Osteocyte (in vitro differentiated cells): ENCODE measurements around the gene PFKFB2. TPM values are rescaled to one million over a fixed set of nuclear protein-coding genes. Genes with fewer than 3 reads are reported as not detected.

ENCODE experiments used
- DNase-seq: peaks from one replicate; pipeline ENCODE4 v3.0.0; 2021; ENCODE audit warnings: mixed read lengths; ENCODE audit not compliant: unreplicated experiment; ENCODE audit errors: extremely low spot score
- H3K27ac Mint-ChIP-seq: one replicate; pipeline ENCODE4 v1.8.0; 2021; ENCODE audit warnings: mild to moderate bottlenecking, mixed read lengths; ENCODE audit not compliant: unreplicated experiment
- H3K27me3 Mint-ChIP-seq: one replicate; pipeline ENCODE4 v1.8.0; 2021; ENCODE audit warnings: mixed read lengths; ENCODE audit not compliant: unreplicated experiment
- H3K36me3 Mint-ChIP-seq: one replicate; pipeline ENCODE4 v1.8.0; 2021; ENCODE audit warnings: mixed read lengths; ENCODE audit not compliant: unreplicated experiment
- H3K4me1 Mint-ChIP-seq: one replicate; pipeline ENCODE4 v1.8.0; 2021; ENCODE audit warnings: mixed read lengths; ENCODE audit not compliant: unreplicated experiment
- H3K4me3 Mint-ChIP-seq: one replicate; pipeline ENCODE4 v1.8.0; 2021; ENCODE audit warnings: mild to moderate bottlenecking, moderate library complexity, mixed read lengths; ENCODE audit not compliant: unreplicated experiment
- H3K9me3 Mint-ChIP-seq: one replicate; pipeline ENCODE4 v1.8.0; 2021; ENCODE audit warnings: mixed read lengths; ENCODE audit not compliant: unreplicated experiment
- total RNA-seq: library from RNA; stranded (reverse); gene quantifications from 2 replicates; pipeline ENCODE4 v1.2.1, GENCODE V29; 2021
- TF ChIP-seq, protein P1 (sequence below): fragments of 200-600 bp; sonication (generic); IDR thresholded peaks from 2 replicates; pipeline ENCODE4 v1.5.0; 2021; ENCODE audit warnings: antibody characterized with exemption, mild to moderate bottlenecking, moderate library complexity

PFKFB2 gene
- total RNA-seq, 1 donor from 2014 or later, result 15.8 TPM

GRCh38 chr1:207073906-207074820 is 21.1 kb downstream of the PFKFB2 start:
- Mint-ChIP-seq H3K9me3 (no peaks in the 10 kb centered on the region), H3K27me3 (no peaks in the 10 kb centered on the region), H3K27ac (no peak overlapping the region), H3K36me3 (peaks cover 42% of the 10 kb centered on the region), H3K4me3 (no peak overlapping the region), H3K4me1 (no peaks in the 10 kb centered on the region)
- DNase-seq, result no peak
- TF ChIP-seq, protein P1, sequence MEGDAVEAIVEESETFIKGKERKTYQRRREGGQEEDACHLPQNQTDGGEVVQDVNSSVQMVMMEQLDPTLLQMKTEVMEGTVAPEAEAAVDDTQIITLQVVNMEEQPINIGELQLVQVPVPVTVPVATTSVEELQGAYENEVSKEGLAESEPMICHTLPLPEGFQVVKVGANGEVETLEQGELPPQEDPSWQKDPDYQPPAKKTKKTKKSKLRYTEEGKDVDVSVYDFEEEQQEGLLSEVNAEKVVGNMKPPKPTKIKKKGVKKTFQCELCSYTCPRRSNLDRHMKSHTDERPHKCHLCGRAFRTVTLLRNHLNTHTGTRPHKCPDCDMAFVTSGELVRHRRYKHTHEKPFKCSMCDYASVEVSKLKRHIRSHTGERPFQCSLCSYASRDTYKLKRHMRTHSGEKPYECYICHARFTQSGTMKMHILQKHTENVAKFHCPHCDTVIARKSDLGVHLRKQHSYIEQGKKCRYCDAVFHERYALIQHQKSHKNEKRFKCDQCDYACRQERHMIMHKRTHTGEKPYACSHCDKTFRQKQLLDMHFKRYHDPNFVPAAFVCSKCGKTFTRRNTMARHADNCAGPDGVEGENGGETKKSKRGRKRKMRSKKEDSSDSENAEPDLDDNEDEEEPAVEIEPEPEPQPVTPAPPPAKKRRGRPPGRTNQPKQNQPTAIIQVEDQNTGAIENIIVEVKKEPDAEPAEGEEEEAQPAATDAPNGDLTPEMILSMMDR, result no peak

DNA sequence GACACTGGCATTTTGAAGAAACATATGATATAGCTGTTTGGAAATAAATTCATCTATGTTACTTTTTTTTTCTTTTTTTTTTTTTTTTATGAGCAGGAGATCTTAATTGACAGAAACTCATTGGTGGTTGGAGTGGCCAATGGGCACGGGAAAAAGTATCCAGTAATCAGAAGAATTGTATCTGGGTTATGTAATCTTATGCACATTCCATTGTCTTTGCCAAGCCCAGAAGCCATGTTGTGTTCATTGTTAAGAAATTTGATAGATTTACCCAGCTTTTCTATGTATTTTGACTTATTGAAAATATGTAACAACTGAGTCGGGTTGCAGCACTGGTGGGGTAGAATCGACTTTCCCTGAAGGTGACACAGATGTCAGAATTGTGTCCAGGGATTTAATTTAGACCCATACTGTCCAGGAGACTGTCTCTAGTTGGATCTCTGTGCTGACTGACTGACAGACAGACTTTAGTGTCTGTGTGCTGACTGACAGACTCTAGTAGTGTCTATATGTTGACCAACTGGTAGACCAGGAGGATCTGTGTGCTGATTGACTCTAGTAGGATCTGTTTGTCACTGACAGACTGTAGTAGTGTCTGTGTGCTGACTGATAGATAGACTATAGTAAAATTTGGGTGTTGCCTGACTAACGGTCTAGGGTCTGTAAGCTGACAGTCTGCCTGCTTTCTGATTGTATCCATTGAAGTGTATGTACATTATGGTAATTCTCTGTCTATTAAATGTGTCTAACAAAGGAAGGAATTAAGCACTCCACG is 23.3 kb downstream of the PFKFB2 start:
- Mint-ChIP-seq H3K27ac (no peak overlapping the region), H3K4me1 (no peaks in the 10 kb centered on the region), H3K27me3 (peaks cover 2% of the 10 kb centered on the region), H3K36me3 (peaks cover 32% of the 10 kb centered on the region), H3K4me3 (no peak overlapping the region), H3K9me3 (no peaks in the 10 kb centered on the region)
- DNase-seq, result no peak
- TF ChIP-seq, protein P1, result no peak

DNA sequence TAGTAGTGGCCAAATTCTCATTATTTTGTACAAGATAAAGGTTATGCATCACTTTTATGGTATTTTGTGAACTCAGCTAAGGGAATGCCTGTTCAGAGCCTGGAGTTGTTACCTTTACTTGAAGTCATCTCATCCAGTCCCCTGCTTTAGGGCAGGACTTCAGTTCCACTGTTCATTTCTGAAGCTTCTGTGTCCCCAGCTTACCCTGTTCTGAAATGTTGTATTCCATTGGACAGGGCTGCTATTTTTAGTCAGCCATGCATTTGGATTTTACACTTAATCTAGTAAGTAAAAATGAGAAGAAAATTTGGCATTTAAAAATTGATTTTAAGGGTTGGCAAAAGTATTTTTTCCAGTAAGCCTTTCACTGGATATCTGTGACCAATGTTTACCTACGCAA is 23.9 kb downstream of the PFKFB2 start:
- H3K27ac Mint-ChIP-seq, result no peak overlapping the region
- no peak for DNase-seq
- H3K9me3 Mint-ChIP-seq, result no peaks in the 10 kb centered on the region
- no peak overlapping the region for H3K4me3 Mint-ChIP-seq
- no peaks in the 10 kb centered on the region for H3K4me1 Mint-ChIP-seq
- H3K27me3 Mint-ChIP-seq, result peaks cover 4% of the 10 kb centered on the region
- H3K36me3 Mint-ChIP-seq, result peaks cover 27% of the 10 kb centered on the region
- TF ChIP-seq, protein P1, result no peak

DNA sequence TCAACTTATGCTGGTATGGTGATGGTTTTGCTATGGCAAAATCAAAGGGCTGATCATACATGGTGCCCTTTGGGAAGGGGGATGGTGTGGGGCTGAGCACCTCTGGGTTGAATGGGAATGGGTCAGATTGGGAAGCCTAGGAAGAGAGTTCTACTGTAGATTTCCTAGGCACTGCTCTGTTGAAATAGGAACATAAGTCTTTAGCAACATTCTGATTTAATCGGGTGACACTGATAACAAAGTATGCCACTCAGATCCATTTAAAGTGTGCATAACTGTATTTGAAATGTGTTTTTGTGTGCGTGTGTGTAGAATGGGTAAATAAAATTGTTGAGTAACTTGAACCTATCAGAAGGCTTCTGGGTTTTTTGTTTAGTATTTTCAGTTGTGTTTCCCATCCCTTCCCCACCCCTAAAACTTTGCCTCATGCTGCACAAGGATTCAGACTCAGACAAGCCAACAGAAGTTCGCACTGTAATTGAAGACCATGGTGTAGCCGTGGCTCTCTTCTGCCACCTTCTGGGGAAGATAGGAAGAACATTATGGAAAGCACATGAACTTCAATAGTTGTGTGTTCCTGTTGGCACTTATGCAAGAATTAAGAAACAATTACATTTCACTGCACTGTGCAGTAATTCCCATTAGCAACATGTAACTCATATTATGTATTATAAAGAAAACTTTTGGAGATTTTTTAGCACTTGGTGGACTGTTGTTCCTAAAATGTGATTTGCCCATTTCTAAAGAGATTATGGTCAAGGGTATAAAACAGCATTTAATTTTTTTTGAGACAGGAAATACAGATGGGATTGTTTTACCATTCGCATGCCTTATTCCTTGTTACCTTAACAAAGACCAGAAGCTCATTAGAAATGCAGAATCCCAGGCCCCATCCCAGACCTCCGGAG is 24.6 kb downstream of the PFKFB2 start:
- no peak for DNase-seq
- H3K4me3 Mint-ChIP-seq, result no peak overlapping the region
- H3K36me3 Mint-ChIP-seq, result peaks cover 21% of the 10 kb centered on the region
- TF ChIP-seq, protein P1, result peak; percentile 89
- H3K27me3 Mint-ChIP-seq, result peaks cover 7% of the 10 kb centered on the region
- H3K27ac Mint-ChIP-seq, result no peak overlapping the region
- H3K9me3 Mint-ChIP-seq, result no peaks in the 10 kb centered on the region
- no peaks in the 10 kb centered on the region for H3K4me1 Mint-ChIP-seq
